Trophoblast cell (in vitro differentiated cells and primary cell): Measurements from ENCODE around the gene EXOSC3.

Experiments used
- DNase-seq, 2 donors: peaks; one replicate each; pipeline ENCODE4 v3.0.0-alpha.2; 2016
- H2AFZ ChIP-seq: 2 replicates; pipeline ENCODE4 v1.6.1; 2013; ENCODE audit warnings: low read length, moderate library complexity, mild to moderate bottlenecking; ENCODE audit not compliant: insufficient read depth, poor library complexity
- H2AK5ac ChIP-seq: 2 replicates; pipeline ENCODE4 v1.6.1; 2013; ENCODE audit warnings: mild to moderate bottlenecking, low read length
- H2BK120ac ChIP-seq: 2 replicates; pipeline ENCODE4 v1.6.1; 2013; ENCODE audit warnings: low read length, mild to moderate bottlenecking, moderate library complexity; ENCODE audit not compliant: insufficient read depth, poor library complexity
- H2BK12ac ChIP-seq: 2 replicates; pipeline ENCODE4 v1.6.1; 2013; ENCODE audit warnings: mild to moderate bottlenecking, low read length, moderate library complexity
- H2BK5ac ChIP-seq: 2 replicates; pipeline ENCODE4 v1.6.1; 2013; ENCODE audit warnings: low read length, low read depth, moderate library complexity, mild to moderate bottlenecking; ENCODE audit not compliant: poor library complexity
- H3K14ac ChIP-seq: 2 replicates; pipeline ENCODE4 v1.6.1; 2013; ENCODE audit warnings: mild to moderate bottlenecking, low read length
- H3K18ac ChIP-seq: 2 replicates; pipeline ENCODE4 v1.6.1; 2013; ENCODE audit warnings: mild to moderate bottlenecking, low read length
- H3K23ac ChIP-seq: 2 replicates; pipeline ENCODE4 v1.6.1; 2013; ENCODE audit warnings: low read length
- H3K27ac ChIP-seq: 2 replicates; pipeline ENCODE4 v1.5.1; 2013; ENCODE audit warnings: low read depth, mild to moderate bottlenecking, inconsistent platforms, low read length, moderate library complexity
- H3K27me3 ChIP-seq: 2 replicates; pipeline ENCODE4 v1.6.1; 2013; ENCODE audit warnings: inconsistent platforms, mild to moderate bottlenecking, low read length, moderate library complexity; ENCODE audit not compliant: insufficient read depth
- H3K36me3 ChIP-seq, 2 experiments: 1 replicate in 1 of 2; 2 replicates in 1 of 2; pipeline ENCODE4 v1.6.1; 2013; ENCODE audit warnings: low read length in 2 of 2, mild to moderate bottlenecking in 2 of 2, moderate library complexity in 1 of 2; ENCODE audit not compliant: insufficient read depth in 2 of 2, control insufficient read depth in 1 of 2
- H3K4ac ChIP-seq: 2 replicates; pipeline ENCODE4 v1.6.1; 2013; ENCODE audit warnings: low read depth, mild to moderate bottlenecking, low read length, moderate library complexity
- H3K4me1 ChIP-seq, 2 experiments: 1 replicate in 1 of 2; 2 replicates in 1 of 2; pipeline ENCODE4 v1.6.1; 2013; ENCODE audit warnings: low read length in 2 of 2, mild to moderate bottlenecking in 2 of 2, moderate library complexity in 1 of 2; ENCODE audit not compliant: insufficient read depth in 2 of 2, control insufficient read depth in 1 of 2
- H3K4me2 ChIP-seq: 2 replicates; pipeline ENCODE4 v1.6.1; 2013; ENCODE audit warnings: inconsistent platforms, mild to moderate bottlenecking, low read length, moderate library complexity
- H3K4me3 ChIP-seq: 2 replicates; pipeline ENCODE4 v1.5.1; 2013; ENCODE audit warnings: mild to moderate bottlenecking, low read depth, low read length, inconsistent platforms
- H3K79me1 ChIP-seq: one replicate; pipeline ENCODE4 v1.6.1; 2013; ENCODE audit warnings: low read length
- H3K79me2 ChIP-seq: 2 replicates; pipeline ENCODE4 v1.6.1; 2013; ENCODE audit warnings: low read length, mild to moderate bottlenecking; ENCODE audit not compliant: control insufficient read depth, insufficient read depth, poor library complexity
- H3K9ac ChIP-seq: 2 replicates; pipeline ENCODE4 v1.6.1; 2013; ENCODE audit warnings: mild to moderate bottlenecking, low read length
- H3K9me3 ChIP-seq: 2 replicates; pipeline ENCODE4 v1.6.1; 2013; ENCODE audit warnings: low read depth, mild to moderate bottlenecking, control low read depth, inconsistent platforms, low read length; ENCODE audit not compliant: insufficient read depth
- H4K12ac ChIP-seq: 2 replicates; pipeline ENCODE4 v1.6.1; 2013; ENCODE audit warnings: low read depth, mild to moderate bottlenecking, low read length, moderate library complexity
- H4K8ac ChIP-seq: 2 replicates; pipeline ENCODE4 v1.6.1; 2013; ENCODE audit warnings: low read depth, mild to moderate bottlenecking, low read length, moderate library complexity
- H4K91ac ChIP-seq: one replicate; pipeline ENCODE4 v1.6.1; 2013; ENCODE audit warnings: low read depth, mild to moderate bottlenecking, low read length, moderate library complexity
- WGBS: extraction: QIAGEN DNeasy Blood & Tissue Kit; methylation state at CpG from one replicate; pipeline ENCODE4 v1.1.7; 2013; ENCODE audit warnings: missing lambda C conversion rate; ENCODE audit not compliant: insufficient read length, insufficient coverage; ENCODE audit errors: extremely low coverage; 5-methylcytosine and 5-hydroxymethylcytosine counted together

Gene EXOSC3

GRCh38 chr9:37776328-37776727 is 8.5 kb downstream of the EXOSC3 start:
- Histone ChIP-seq H3K4ac (no peak overlapping the region), H3K27ac (no peak overlapping the region), H3K18ac (no peak overlapping the region), H2AK5ac (no peak overlapping the region), H3K14ac (no peak overlapping the region), H2BK5ac (no peak overlapping the region), H4K8ac (no peak overlapping the region), H3K36me3 (peaks cover 18 to 40% of the 10 kb centered on the region in 2 experiments), H2BK12ac (no peak overlapping the region), H4K12ac (no peak overlapping the region), H2AFZ (no peak overlapping the region), H3K27me3 (no peaks in the 10 kb centered on the region), H3K4me3 (no peak overlapping the region), H3K79me1 (no peaks in the 10 kb centered on the region), H3K9me3 (no peaks in the 10 kb centered on the region), H3K4me2 (no peak overlapping the region), H3K79me2 (no peaks in the 10 kb centered on the region), H2BK120ac (no peak overlapping the region), H4K91ac (no peak overlapping the region), H3K23ac (no peak overlapping the region), H3K9ac (no peak overlapping the region), H3K4me1 (no peaks in the 10 kb centered on the region)
- no CpG with 5 or more reads among the region's 5 CpGs for WGBS
- peak; percentile 78 to 92 for DNase-seq

DNA sequence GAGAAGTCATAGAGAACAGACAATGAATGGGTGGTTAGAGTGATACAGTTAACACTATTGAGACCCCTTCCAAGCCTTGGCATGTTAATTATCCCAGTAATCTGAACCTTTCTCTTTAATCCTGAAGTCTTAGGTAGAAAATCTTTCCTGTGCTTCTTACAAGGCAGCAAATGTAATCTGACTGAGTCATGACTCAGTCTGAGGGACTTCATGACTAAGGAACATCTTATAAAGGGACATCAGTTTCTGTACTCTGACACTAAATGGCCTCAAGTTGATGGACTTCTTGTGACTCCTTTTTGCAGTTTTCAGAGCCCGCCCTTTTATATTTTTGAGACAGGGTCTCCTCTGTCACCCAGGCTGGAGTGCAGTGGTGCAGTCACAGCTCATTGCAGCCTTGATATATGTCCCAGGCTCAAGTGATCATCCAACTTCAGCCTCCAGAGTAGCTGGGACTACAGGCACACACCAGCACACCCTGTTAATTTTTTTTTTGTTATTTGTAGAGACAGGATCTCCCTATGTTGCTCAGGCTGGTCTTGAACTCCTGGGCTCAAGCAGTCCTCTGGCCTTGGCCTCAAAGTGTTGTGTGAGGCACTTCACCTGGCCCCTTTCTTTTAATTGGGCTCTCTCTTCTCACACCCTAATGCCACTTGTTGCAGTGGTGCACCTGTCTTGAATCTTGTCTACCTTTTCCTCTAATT is 9.5 kb downstream of the EXOSC3 start:
- H3K36me3 ChIP-seq, result peaks cover 20 to 40% of the 10 kb centered on the region in 2 experiments

DNA sequence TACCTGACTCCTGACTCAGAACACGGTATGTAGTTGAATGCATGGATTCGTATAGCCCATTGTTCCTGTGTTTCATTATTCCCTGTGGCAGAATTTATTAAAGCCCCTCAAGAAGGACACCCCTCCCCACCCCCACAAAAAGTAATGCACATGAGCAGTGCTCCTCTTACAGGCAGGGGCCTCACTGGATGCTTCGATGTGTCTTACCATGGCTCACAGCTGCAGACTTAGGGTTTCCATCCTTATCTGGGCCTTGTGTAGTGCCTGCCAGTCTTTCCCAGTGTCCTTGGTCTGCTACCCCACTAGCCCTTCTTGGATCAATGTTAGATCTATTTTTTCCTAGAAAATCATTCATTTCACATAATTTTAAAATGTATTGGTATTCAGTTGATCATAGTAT is 14.9 kb downstream of the EXOSC3 start:
- Histone ChIP-seq H3K79me1 (no peaks in the 10 kb centered on the region), H2BK120ac (no peak overlapping the region), H2BK5ac (no peak overlapping the region), H3K27me3 (no peaks in the 10 kb centered on the region), H4K12ac (no peak overlapping the region), H3K23ac (no peak overlapping the region), H3K4ac (no peak overlapping the region), H4K8ac (no peak overlapping the region), H3K9ac (no peak overlapping the region), H3K4me3 (no peak overlapping the region), H3K79me2 (no peaks in the 10 kb centered on the region), H3K18ac (no peak overlapping the region), H4K91ac (no peak overlapping the region), H3K4me2 (no peak overlapping the region), H3K14ac (no peak overlapping the region), H3K36me3 (peaks cover 9 to 16% of the 10 kb centered on the region in 2 experiments), H2BK12ac (no peak overlapping the region), H3K9me3 (no peaks in the 10 kb centered on the region), H3K27ac (no peak overlapping the region), H2AK5ac (no peak overlapping the region), H3K4me1 (no peaks in the 10 kb centered on the region), H2AFZ (no peak overlapping the region)
- DNase-seq, result no peak
- WGBS, result no CpG with 5 or more reads among the region's 3 CpGs

More for the DNA sequence above, 9.5 kb downstream of the EXOSC3 start:
- Histone ChIP-seq H2BK5ac (no peak overlapping the region), H2AFZ (no peak overlapping the region), H3K79me1 (no peaks in the 10 kb centered on the region), H3K9me3 (no peaks in the 10 kb centered on the region), H3K4me3 (no peak overlapping the region), H3K9ac (no peak overlapping the region), H2AK5ac (no peak overlapping the region), H3K23ac (no peak overlapping the region), H3K27ac (no peak overlapping the region), H2BK120ac (no peak overlapping the region), H3K14ac (no peak overlapping the region), H4K91ac (no peak overlapping the region), H3K4me1 (no peaks in the 10 kb centered on the region), H2BK12ac (no peak overlapping the region), H3K4ac (no peak overlapping the region), H3K18ac (no peak overlapping the region), H3K79me2 (no peaks in the 10 kb centered on the region), H4K8ac (no peak overlapping the region), H4K12ac (no peak overlapping the region), H3K27me3 (no peaks in the 10 kb centered on the region), H3K4me2 (no peak overlapping the region)
- no CpG with 5 or more reads among the region's 1 CpG for WGBS
- peak in 1 of 2 donors; percentile 15 for DNase-seq

DNA sequence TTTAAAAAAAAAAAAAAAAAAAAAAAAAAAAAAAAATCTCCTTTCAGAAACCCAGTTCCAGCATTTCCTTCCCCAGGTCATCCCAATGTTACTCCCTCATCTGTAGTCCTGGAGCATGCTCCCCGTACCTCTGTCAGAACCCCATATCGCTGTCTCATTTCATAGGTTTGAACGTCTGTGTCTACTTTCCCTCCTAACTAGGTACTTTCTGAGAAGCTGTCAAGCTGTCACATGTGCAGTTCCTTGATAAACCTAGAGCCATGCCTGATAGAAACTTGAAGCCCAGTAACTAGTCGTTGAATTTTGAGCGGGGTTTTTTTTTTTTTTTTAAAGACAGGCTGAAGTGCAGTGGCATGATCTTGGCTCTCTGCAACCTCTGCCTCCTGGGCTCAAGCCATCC is 15.6 kb downstream of the EXOSC3 start:
- Histone ChIP-seq H3K79me2 (no peaks in the 10 kb centered on the region), H2AFZ (no peak overlapping the region), H3K4ac (no peak overlapping the region), H3K14ac (no peak overlapping the region), H2AK5ac (no peak overlapping the region), H3K4me3 (no peak overlapping the region), H4K8ac (no peak overlapping the region), H2BK12ac (no peak overlapping the region), H3K36me3 (peaks cover 9 to 16% of the 10 kb centered on the region in 2 experiments), H3K27me3 (no peaks in the 10 kb centered on the region), H4K91ac (no peak overlapping the region), H2BK120ac (no peak overlapping the region), H3K4me2 (no peak overlapping the region), H3K9ac (no peak overlapping the region), H3K9me3 (no peaks in the 10 kb centered on the region), H3K23ac (no peak overlapping the region), H3K4me1 (no peaks in the 10 kb centered on the region), H4K12ac (no peak overlapping the region), H2BK5ac (no peak overlapping the region), H3K27ac (no peak overlapping the region), H3K18ac (no peak overlapping the region), H3K79me1 (no peaks in the 10 kb centered on the region)
- no peak for DNase-seq
- no CpG with 5 or more reads among the region's 5 CpGs for WGBS
